Endothelial cell of umbilical vein (primary cell): ENCODE measurements around the gene SLC13A5. TPM values are rescaled to one million over a fixed set of nuclear protein-coding genes. Genes with fewer than 3 reads are reported as not detected.

Experiments
- BruUV-seq: library from RNA; stranded (reverse); fragments of 400-500 nt; replicated peaks from 2 replicates; lab custom pipeline; 2021; lab: Mats Ljungman, UMichigan
- CTCF ChIA-PET: fragments of 300-600, 350-600 bp; sonication (Branson Sonifier 250); formaldehyde crosslinking; loops from one replicate; lab custom pipeline; 2021; ENCODE audit warnings: antibody characterized with exemption, inconsistent platforms; lab: Charles Lee
- POLR2A ChIA-PET: fragments of 300-600, 350-600 bp; sonication (Branson Sonifier 250); formaldehyde crosslinking; loops from one replicate; lab custom pipeline; 2021; ENCODE audit warnings: antibody characterized with exemption, inconsistent platforms; lab: Charles Lee
- DNase-seq: peaks from one replicate; pipeline ENCODE4 v3.0.0-alpha.2; 2011; ENCODE audit warnings: low read depth, low spot score
- FAIRE-seq: peaks from 2 replicates; lab custom pipeline; 2011; peaks lifted over from hg19 to GRCh38; lab: Jason Lieb, UNC
- H2AFZ ChIP-seq: 2 replicates; pipeline ENCODE4 v1.6.0; 2012; ENCODE audit warnings: low read depth, low read length, control low read depth, inconsistent platforms
- H3K27ac ChIP-seq: 2 replicates; pipeline ENCODE4 v1.5.1; 2011; ENCODE audit warnings: low read depth, mild to moderate bottlenecking, control low read depth, low read length, moderate library complexity; ENCODE audit not compliant: insufficient read depth
- H3K27me3 ChIP-seq, 2 experiments: 2 replicates each; pipeline versions ENCODE4 v1.6.0 to v1.6.1; 2011; ENCODE audit warnings: low read length in 2 of 2, mixed read lengths in 1 of 2; ENCODE audit not compliant: control insufficient read depth in 2 of 2, insufficient read depth in 2 of 2
- H3K36me3 ChIP-seq, 2 experiments: 2 replicates in 1 of 2; 3 replicates in 1 of 2; pipeline ENCODE4 v1.5.1; 2011; ENCODE audit warnings: low read length in 2 of 2, mild to moderate bottlenecking in 1 of 2, moderate library complexity in 1 of 2; ENCODE audit not compliant: control insufficient read depth in 2 of 2, insufficient read depth in 2 of 2; ENCODE audit errors: extremely low read depth in 1 of 2
- H3K4me1 ChIP-seq: 3 replicates; pipeline ENCODE4 v1.5.1; 2011; ENCODE audit warnings: mild to moderate bottlenecking, low read length; ENCODE audit not compliant: control insufficient read depth, insufficient read depth; ENCODE audit errors: extremely low read depth
- H3K4me2 ChIP-seq: 2 replicates; pipeline ENCODE4 v1.6.1; 2011; ENCODE audit warnings: low read length, control low read depth, mixed read lengths; ENCODE audit not compliant: insufficient read depth
- H3K4me3 ChIP-seq, 3 experiments: fragments of 200-600 bp in 1 of 3; sonication (generic), shearing (Covaris generic) in 1 of 3; replicated peaks in 1 of 3; 2 replicates each; pipeline ENCODE4 v1.5.1; 2011 to 2016; ENCODE audit warnings: control low read depth in 3 of 3, low read length in 3 of 3, mild to moderate bottlenecking in 2 of 3, inconsistent platforms in 1 of 3, low read depth in 1 of 3, moderate library complexity in 1 of 3; ENCODE audit not compliant: insufficient read depth in 1 of 3
- H3K79me2 ChIP-seq: 2 replicates; pipeline ENCODE4 v1.6.0; 2012; ENCODE audit warnings: low read length, inconsistent platforms; ENCODE audit not compliant: control insufficient read depth, insufficient read depth
- H3K9ac ChIP-seq: replicated peaks from 2 replicates; pipeline ENCODE3; 2011; ENCODE audit warnings: low read length, control low read depth; ENCODE audit not compliant: insufficient read depth; ENCODE audit errors: extremely low read depth
- H3K9me1 ChIP-seq: replicated peaks from 3 replicates; pipeline ENCODE4 v1.6.0; 2011; ENCODE audit warnings: mild to moderate bottlenecking, low read length; ENCODE audit not compliant: control insufficient read depth, insufficient read depth; ENCODE audit errors: extremely low read depth
- H3K9me3 ChIP-seq: replicated peaks from 2 replicates; pipeline ENCODE4 v1.5.1; 2012; ENCODE audit warnings: low read length, inconsistent platforms; ENCODE audit not compliant: control insufficient read depth, insufficient read depth
- H4K20me1 ChIP-seq: replicated peaks from 2 replicates; pipeline ENCODE3; 2011; ENCODE audit warnings: mild to moderate bottlenecking, low read length; ENCODE audit not compliant: control insufficient read depth, insufficient read depth; ENCODE audit errors: extremely low read depth
- CTCF ChIP-seq, 2 donors: IDR thresholded peaks; 1 replicate in 1 of 2; 2 replicates in 1 of 2; pipeline ENCODE4 v1.5.1; 2011; ENCODE audit warnings: low read length in 2 of 2, mild to moderate bottlenecking in 2 of 2, moderate library complexity in 2 of 2, control low read depth in 1 of 2, inconsistent platforms in 1 of 2, low read depth in 1 of 2; ENCODE audit not compliant: insufficient read depth in 1 of 2; ENCODE audit errors: extremely low read depth in 1 of 2
- EZH2 ChIP-seq: IDR thresholded peaks from 2 replicates; pipeline ENCODE4 v1.6.1; 2012; ENCODE audit warnings: borderline replicate concordance, low read depth, mild to moderate bottlenecking, moderate library complexity, low read length, inconsistent platforms; ENCODE audit not compliant: severe bottlenecking
- FOS ChIP-seq: IDR thresholded peaks from 2 replicates; pipeline ENCODE4 v1.6.1; 2011; ENCODE audit warnings: mild to moderate bottlenecking, low read length, moderate library complexity, borderline replicate concordance; ENCODE audit not compliant: insufficient read depth
- GATA2 ChIP-seq: IDR thresholded peaks from 2 replicates; pipeline ENCODE4 v1.7.0; 2011; ENCODE audit warnings: low read depth, mild to moderate bottlenecking, moderate library complexity, mixed read lengths, low read length; ENCODE audit not compliant: insufficient read length, insufficient read depth
- JUN ChIP-seq: IDR thresholded peaks from 2 replicates; pipeline ENCODE4 v1.6.1; 2011; ENCODE audit warnings: borderline replicate concordance, low read depth; ENCODE audit not compliant: insufficient read length, insufficient read depth
- MAX ChIP-seq: IDR thresholded peaks from 2 replicates; pipeline ENCODE4 v1.6.1; 2011; ENCODE audit not compliant: insufficient read depth, insufficient read length
- MYC ChIP-seq: IDR thresholded peaks from one replicate; pipeline ENCODE4 v1.6.1; 2011; ENCODE audit warnings: mild to moderate bottlenecking, low read depth, low read length
- POLR2A ChIP-seq: IDR thresholded peaks from 2 replicates; pipeline ENCODE4 v1.6.1; 2012; ENCODE audit warnings: low read depth, mild to moderate bottlenecking, control low read depth, low read length
- POLR2AphosphoS5 ChIP-seq: IDR thresholded peaks from 2 replicates; pipeline ENCODE4 v1.6.1; 2012; ENCODE audit warnings: low read depth, mild to moderate bottlenecking, control low read depth, low read length, moderate library complexity; ENCODE audit not compliant: insufficient read depth
- dilution Hi-C: fragments of 300-500 bp; cut with MboI; formaldehyde crosslinking; loops from one replicate; pipeline ENCODE4 v1.15.0; 2019; ENCODE audit warnings: low sequenced_read_pairs; ENCODE audit not compliant: extremely low pct_ligation_motif_present
- intact Hi-C: fragments of 100-400 bp; cut with micrococcal nuclease; formaldehyde crosslinking; loops from one replicate; pipeline ENCODE4 v1.10.0; 2022
- polyA plus RNA-seq, 4 experiments: library from polyadenylated mRNA; depleted of rRNA in 3 of 4; stranded (reverse) in 3 of 4; unstranded in 1 of 4; fragments of >200 nt; gene quantifications; 2 replicates each; pipeline versions ENCODE4 v1.2.1 to v1.2.3, GENCODE V29; 2011 to 2012; ENCODE audit warnings: missing spikeins in 1 of 4
- total RNA-seq: library from RNA; stranded (reverse); gene quantifications from 2 replicates; pipeline ENCODE4 v1.2.3, GENCODE V29; 2021

SLC13A5 gene
- total and polyA plus RNA-seq, 2 donors (not counting 3 experiments of a cell fraction or from before 2014, with no cell fraction given), result 0.03 TPM; not detected in 1

GRCh38 chr17:6703751-6704150, 9.4 kb downstream of the SLC13A5 start:
- Histone ChIP-seq H3K79me2 (no peaks in the 10 kb centered on the region), H3K4me3 (no peak overlapping the region), H3K27ac (no peak overlapping the region), H3K36me3 (no peaks in the 10 kb centered on the region), H3K4me2 (no peak overlapping the region), H4K20me1 (no peaks in the 10 kb centered on the region), H2AFZ (no peak overlapping the region), H3K9ac (no peak overlapping the region), H3K27me3 (no peaks in the 10 kb centered on the region), H3K4me1 (no peaks in the 10 kb centered on the region), H3K9me3 (no peaks in the 10 kb centered on the region), H3K9me1 (no peaks in the 10 kb centered on the region)
- no peak for FAIRE-seq
- POLR2A ChIA-PET, result no interaction called here
- no peak for TF ChIP-seq GATA2
- no peak for TF ChIP-seq JUN
- TF ChIP-seq MAX, result no peak
- TF ChIP-seq POLR2A, result no peak
- no peak for TF ChIP-seq CTCF (IDR thresholded peaks at IDR 0.05; ENCODE audit: extremely low read depth in 1 of 2, insufficient read depth in 1 of 2, low read depth in 1 of 2, low read length in 2 of 2)
- TF ChIP-seq EZH2, result no peak
- TF ChIP-seq FOS, result no peak
- TF ChIP-seq POLR2AphosphoS5, result no peak
- TF ChIP-seq MYC, result no peak
- CTCF ChIA-PET, result interaction anchor here (1.3 kb wide), 1 partner anchor 190 kb away, joined by 3 read pairs; no protein-coding TSS in a partner anchor
- intact Hi-C loops (loop anchor here (5.0 kb wide), 1 partner anchor 36 kb away; no protein-coding TSS in a partner anchor), dilution Hi-C loops (no loop called here)
- DNase-seq, result no peak
- no TSS peak for BruUV-seq
